WTC11 (cell line): ENCODE data around the gene PLD1.

Experiments
- CREM ChIP-seq: sonication (generic); formaldehyde crosslinking; IDR thresholded peaks from 2 replicates; pipeline ENCODE4 v1.8.1; 2022; ENCODE audit warnings: mild to moderate bottlenecking, missing genetic modification reagents, moderate library complexity
- FOXP1 ChIP-seq: sonication (generic); formaldehyde crosslinking; IDR thresholded peaks from 2 replicates; pipeline ENCODE4 v1.8.0; 2022; ENCODE audit warnings: missing genetic modification reagents, mild to moderate bottlenecking, moderate library complexity, borderline replicate concordance
- JUN ChIP-seq: sonication (generic); formaldehyde crosslinking; IDR thresholded peaks from 2 replicates; pipeline ENCODE4 v1.8.0; 2023; ENCODE audit warnings: mild to moderate bottlenecking, missing genetic modification reagents
- NFATC4 ChIP-seq: fragments of 250-450 bp; sonication (Bioruptor Pico); IDR thresholded peaks from 2 replicates; pipeline ENCODE4 v1.9.0; 2021; ENCODE audit warnings: mild to moderate bottlenecking
- SP1 ChIP-seq: sonication (generic); formaldehyde crosslinking; conservative IDR thresholded peaks from 2 replicates; pipeline ENCODE4 v1.8.1; 2022; ENCODE audit warnings: missing genetic modification reagents
- ZNF121 ChIP-seq: sonication (generic); formaldehyde crosslinking; IDR thresholded peaks from 2 replicates; pipeline ENCODE4 v1.8.0; 2023; ENCODE audit warnings: missing genetic modification reagents
- ZNF416 ChIP-seq: fragments of 250-450 bp; sonication (Bioruptor Pico); IDR thresholded peaks from 2 replicates; pipeline ENCODE4 v1.9.0; 2021; ENCODE audit warnings: mild to moderate bottlenecking, inconsistent platforms
- TF ChIP-seq, protein P1 (sequence below): fragments of 200-600 bp; IDR thresholded peaks from 2 replicates; pipeline ENCODE4 v1.8.0; 2022; ENCODE audit warnings: antibody characterized with exemption
- TF ChIP-seq, protein P2 (sequence below): sonication (generic); formaldehyde crosslinking; IDR thresholded peaks from 2 replicates; pipeline ENCODE4 v1.8.1; 2022; ENCODE audit warnings: mild to moderate bottlenecking, moderate library complexity, missing genetic modification reagents

DNA sequence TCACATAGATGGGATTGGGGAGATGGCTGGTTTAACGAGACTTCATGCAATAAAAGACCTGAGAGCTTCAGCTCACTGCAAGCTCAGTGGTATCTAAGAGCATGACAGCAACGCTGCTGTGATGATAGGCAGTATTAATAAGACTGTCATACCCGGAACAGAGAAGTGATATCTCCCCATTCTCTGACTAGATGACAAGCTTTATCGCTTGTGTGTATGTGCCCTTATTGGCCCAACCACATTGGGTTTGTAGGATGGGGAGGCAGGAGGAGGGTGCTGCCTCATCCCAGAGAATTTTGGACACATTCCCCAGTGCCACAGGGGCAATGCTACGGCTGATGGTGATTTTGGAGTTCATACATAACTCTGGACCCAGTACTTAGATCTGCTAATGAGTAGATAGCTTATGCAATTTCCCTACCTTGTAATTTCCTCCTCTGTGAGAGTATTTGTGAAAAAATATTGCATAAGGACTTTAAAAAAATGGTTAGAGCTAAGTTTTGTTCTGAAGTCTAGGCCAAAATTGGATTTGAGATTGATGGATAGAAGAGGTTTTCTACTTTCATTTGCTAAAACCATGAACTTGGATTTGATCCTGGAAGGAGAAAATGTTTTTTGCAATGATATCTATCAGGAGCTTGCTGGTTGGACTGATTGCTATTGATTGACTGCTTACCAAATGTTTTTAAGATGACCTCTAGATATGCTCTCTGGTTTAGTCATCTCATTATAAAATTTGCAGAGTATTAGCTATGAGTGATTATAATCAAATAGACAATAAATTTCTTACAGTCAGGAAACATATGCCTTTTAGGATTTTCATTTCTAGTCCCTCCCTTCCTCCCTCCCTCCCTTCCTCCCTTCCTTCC lies 18.9 kb upstream of the PLD1 start:
- TF ChIP-seq, protein P1, sequence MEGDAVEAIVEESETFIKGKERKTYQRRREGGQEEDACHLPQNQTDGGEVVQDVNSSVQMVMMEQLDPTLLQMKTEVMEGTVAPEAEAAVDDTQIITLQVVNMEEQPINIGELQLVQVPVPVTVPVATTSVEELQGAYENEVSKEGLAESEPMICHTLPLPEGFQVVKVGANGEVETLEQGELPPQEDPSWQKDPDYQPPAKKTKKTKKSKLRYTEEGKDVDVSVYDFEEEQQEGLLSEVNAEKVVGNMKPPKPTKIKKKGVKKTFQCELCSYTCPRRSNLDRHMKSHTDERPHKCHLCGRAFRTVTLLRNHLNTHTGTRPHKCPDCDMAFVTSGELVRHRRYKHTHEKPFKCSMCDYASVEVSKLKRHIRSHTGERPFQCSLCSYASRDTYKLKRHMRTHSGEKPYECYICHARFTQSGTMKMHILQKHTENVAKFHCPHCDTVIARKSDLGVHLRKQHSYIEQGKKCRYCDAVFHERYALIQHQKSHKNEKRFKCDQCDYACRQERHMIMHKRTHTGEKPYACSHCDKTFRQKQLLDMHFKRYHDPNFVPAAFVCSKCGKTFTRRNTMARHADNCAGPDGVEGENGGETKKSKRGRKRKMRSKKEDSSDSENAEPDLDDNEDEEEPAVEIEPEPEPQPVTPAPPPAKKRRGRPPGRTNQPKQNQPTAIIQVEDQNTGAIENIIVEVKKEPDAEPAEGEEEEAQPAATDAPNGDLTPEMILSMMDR: no peak
- TF ChIP-seq ZNF121: no peak
- no peak for TF ChIP-seq CREM (CRISPR knock-in tag)
- TF ChIP-seq JUN (CRISPR knock-in tag): no peak
- no peak for TF ChIP-seq FOXP1
- TF ChIP-seq SP1 (CRISPR knock-in tag): no peak
- TF ChIP-seq, protein P2, sequence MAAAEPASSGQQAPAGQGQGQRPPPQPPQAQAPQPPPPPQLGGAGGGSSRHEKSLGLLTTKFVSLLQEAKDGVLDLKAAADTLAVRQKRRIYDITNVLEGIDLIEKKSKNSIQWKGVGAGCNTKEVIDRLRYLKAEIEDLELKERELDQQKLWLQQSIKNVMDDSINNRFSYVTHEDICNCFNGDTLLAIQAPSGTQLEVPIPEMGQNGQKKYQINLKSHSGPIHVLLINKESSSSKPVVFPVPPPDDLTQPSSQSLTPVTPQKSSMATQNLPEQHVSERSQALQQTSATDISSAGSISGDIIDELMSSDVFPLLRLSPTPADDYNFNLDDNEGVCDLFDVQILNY: no peak
- no peak for TF ChIP-seq ZNF416 (CRISPR knock-in tag)
- no peak for TF ChIP-seq NFATC4 (CRISPR knock-in tag)
